HEK293 (cell line): ENCODE measurements around the gene KDR.

Source experiments
- CTCF ChIA-PET: fragments of 350-600 bp; formaldehyde crosslinking; extraction: SDS; loops from one replicate; lab custom pipeline; 2021; ENCODE audit warnings: antibody characterized with exemption; lab: Yijun Ruan, JAX
- POLR2A ChIA-PET: fragments of 300-600 bp; formaldehyde crosslinking; extraction: SDS; loops from one replicate; lab custom pipeline; 2020; ENCODE audit warnings: antibody characterized with exemption, inconsistent platforms; lab: Yijun Ruan, JAX
- H3K27ac ChIP-seq: fragments of 200-500 bp; sonication (Bioruptor generic); 2 replicates; pipeline ENCODE4 v1.5.1; 2014; ENCODE audit warnings: low read depth, low read length, control low read depth, inconsistent platforms; ENCODE audit errors: extremely low read depth
- H3K36me3 ChIP-seq, 2 experiments: fragments of 200-500 bp in 1 of 2; sonication (Bioruptor generic) in 1 of 2; 1 replicate in 1 of 2; 2 replicates in 1 of 2; pipeline ENCODE4 v1.5.1; 2014 to 2017; ENCODE audit warnings: inconsistent platforms in 2 of 2, low read length in 2 of 2; ENCODE audit not compliant: control insufficient read depth in 2 of 2, insufficient read depth in 1 of 2
- H3K4me1 ChIP-seq: fragments of 200-500 bp; sonication (Bioruptor generic); 2 replicates; pipeline ENCODE4 v1.5.1; 2014; ENCODE audit warnings: mild to moderate bottlenecking, low read length, inconsistent platforms; ENCODE audit not compliant: control insufficient read depth, insufficient read depth
- H3K4me3 ChIP-seq: 2 replicates; pipeline ENCODE4 v1.5.1; 2011; ENCODE audit warnings: low read depth, mild to moderate bottlenecking, control low read depth, low read length, moderate library complexity
- H3K9me3 ChIP-seq: fragments of 200-500 bp; sonication (Bioruptor generic); 2 replicates; pipeline ENCODE4 v1.5.1; 2014; ENCODE audit warnings: low read depth, low read length, inconsistent platforms; ENCODE audit not compliant: control insufficient read depth, insufficient read depth
- BCL11A ChIP-seq: fragments of 450-650 bp; formaldehyde crosslinking; IDR thresholded peaks from 2 replicates; pipeline ENCODE4 v1.5.1; 2016; ENCODE audit warnings: low read depth, missing biosample characterization, missing genetic modification characterization
- EGR2 ChIP-seq: fragments of 450-650 bp; formaldehyde crosslinking; IDR thresholded peaks from 2 replicates; pipeline ENCODE4 v1.5.1; 2016; ENCODE audit warnings: low read depth, missing biosample characterization, missing genetic modification characterization
- GLIS1 ChIP-seq: fragments of 450-650 bp; formaldehyde crosslinking; IDR thresholded peaks from 2 replicates; pipeline ENCODE4 v1.5.1; 2016; ENCODE audit warnings: missing biosample characterization, missing genetic modification characterization
- MYNN ChIP-seq: fragments of 450-650 bp; formaldehyde crosslinking; IDR thresholded peaks from 2 replicates; pipeline ENCODE4 v1.5.1; 2016; ENCODE audit warnings: missing biosample characterization, missing genetic modification characterization, borderline replicate concordance
- ZNF174 ChIP-seq: fragments of 450-650 bp; formaldehyde crosslinking; IDR thresholded peaks from 2 replicates; pipeline ENCODE4 v1.5.0; 2017; ENCODE audit warnings: missing biosample characterization, mild to moderate bottlenecking, missing genetic modification characterization
- ZNF23 ChIP-seq: fragments of 450-650 bp; formaldehyde crosslinking; IDR thresholded peaks from 2 replicates; pipeline ENCODE4 v1.5.1; 2016; ENCODE audit warnings: missing biosample characterization, missing genetic modification characterization, borderline replicate concordance
- ZNF24 ChIP-seq: fragments of 450-650 bp; formaldehyde crosslinking; IDR thresholded peaks from 2 replicates; pipeline ENCODE4 v1.5.1; 2016; ENCODE audit warnings: missing biosample characterization, missing genetic modification characterization
- ZNF585B ChIP-seq: fragments of 450-650 bp; formaldehyde crosslinking; IDR thresholded peaks from 2 replicates; pipeline ENCODE4 v1.5.1; 2016; ENCODE audit warnings: missing biosample characterization, missing genetic modification characterization
- TF ChIP-seq, protein P1 (sequence below): fragments of 450-650 bp; IDR thresholded peaks from 2 replicates; pipeline ENCODE4 v1.5.1; 2018; ENCODE audit warnings: missing biosample characterization, missing genetic modification characterization
- TF ChIP-seq, protein P2 (sequence below): fragments of 450-650 bp; formaldehyde crosslinking; IDR thresholded peaks from 2 replicates; pipeline ENCODE4 v1.5.1; 2016; ENCODE audit warnings: missing biosample characterization, missing genetic modification characterization, borderline replicate concordance
- TF ChIP-seq, protein P3 (sequence below): fragments of 450-650 bp; formaldehyde crosslinking; IDR thresholded peaks from 2 replicates; pipeline ENCODE4 v1.5.1; 2016; ENCODE audit warnings: missing biosample characterization, missing genetic modification characterization, low read depth
- TF ChIP-seq, protein P4 (sequence below): fragments of 450-650 bp; formaldehyde crosslinking; IDR thresholded peaks from 2 replicates; pipeline ENCODE4 v1.5.1; 2017; ENCODE audit warnings: missing biosample characterization, missing genetic modification characterization
- TF ChIP-seq, protein P5 (sequence below): fragments of 450-650 bp; formaldehyde crosslinking; IDR thresholded peaks from 2 replicates; pipeline ENCODE4 v1.5.1; 2016; ENCODE audit warnings: missing biosample characterization, missing genetic modification characterization
- TF ChIP-seq, protein P6 (sequence below): fragments of 450-650 bp; formaldehyde crosslinking; IDR thresholded peaks from 2 replicates; pipeline ENCODE4 v1.5.0; 2017; ENCODE audit warnings: missing biosample characterization, missing genetic modification characterization, borderline replicate concordance

Gene KDR

DNA sequence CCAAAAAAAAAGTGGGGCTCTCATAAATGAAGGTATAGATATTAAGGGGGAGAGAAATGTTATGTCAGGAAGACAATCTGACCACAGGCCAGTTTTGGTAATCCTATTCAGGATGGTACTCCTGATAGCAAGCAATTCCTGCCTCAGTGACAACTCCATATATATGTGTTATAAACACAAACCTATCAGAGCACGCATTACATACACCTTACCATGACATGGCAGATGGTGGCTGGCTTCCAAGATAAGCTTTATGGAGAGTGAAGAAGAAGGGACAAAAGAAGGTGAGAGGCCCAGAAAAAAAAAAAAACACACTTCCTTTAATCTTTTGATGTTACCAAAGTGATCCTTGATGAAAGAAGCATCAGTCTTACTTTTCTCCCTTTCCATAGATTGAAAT lies 29.5 kb upstream of the KDR start:
- H3K4me1 ChIP-seq = no peaks in the 10 kb centered on the region
- H3K9me3 ChIP-seq = no peaks in the 10 kb centered on the region
- H3K36me3 ChIP-seq = no peaks in the 10 kb centered on the region
- ChIA-PET POLR2A (no interaction called here), CTCF (no interaction called here)
- H3K4me3 ChIP-seq = no peak overlapping the region
- TF ChIP-seq, protein P1, sequence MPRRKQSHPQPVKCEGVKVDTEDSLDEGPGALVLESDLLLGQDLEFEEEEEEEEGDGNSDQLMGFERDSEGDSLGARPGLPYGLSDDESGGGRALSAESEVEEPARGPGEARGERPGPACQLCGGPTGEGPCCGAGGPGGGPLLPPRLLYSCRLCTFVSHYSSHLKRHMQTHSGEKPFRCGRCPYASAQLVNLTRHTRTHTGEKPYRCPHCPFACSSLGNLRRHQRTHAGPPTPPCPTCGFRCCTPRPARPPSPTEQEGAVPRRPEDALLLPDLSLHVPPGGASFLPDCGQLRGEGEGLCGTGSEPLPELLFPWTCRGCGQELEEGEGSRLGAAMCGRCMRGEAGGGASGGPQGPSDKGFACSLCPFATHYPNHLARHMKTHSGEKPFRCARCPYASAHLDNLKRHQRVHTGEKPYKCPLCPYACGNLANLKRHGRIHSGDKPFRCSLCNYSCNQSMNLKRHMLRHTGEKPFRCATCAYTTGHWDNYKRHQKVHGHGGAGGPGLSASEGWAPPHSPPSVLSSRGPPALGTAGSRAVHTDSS (tag by site-specific recombination) = no peak
- TF ChIP-seq, protein P2, sequence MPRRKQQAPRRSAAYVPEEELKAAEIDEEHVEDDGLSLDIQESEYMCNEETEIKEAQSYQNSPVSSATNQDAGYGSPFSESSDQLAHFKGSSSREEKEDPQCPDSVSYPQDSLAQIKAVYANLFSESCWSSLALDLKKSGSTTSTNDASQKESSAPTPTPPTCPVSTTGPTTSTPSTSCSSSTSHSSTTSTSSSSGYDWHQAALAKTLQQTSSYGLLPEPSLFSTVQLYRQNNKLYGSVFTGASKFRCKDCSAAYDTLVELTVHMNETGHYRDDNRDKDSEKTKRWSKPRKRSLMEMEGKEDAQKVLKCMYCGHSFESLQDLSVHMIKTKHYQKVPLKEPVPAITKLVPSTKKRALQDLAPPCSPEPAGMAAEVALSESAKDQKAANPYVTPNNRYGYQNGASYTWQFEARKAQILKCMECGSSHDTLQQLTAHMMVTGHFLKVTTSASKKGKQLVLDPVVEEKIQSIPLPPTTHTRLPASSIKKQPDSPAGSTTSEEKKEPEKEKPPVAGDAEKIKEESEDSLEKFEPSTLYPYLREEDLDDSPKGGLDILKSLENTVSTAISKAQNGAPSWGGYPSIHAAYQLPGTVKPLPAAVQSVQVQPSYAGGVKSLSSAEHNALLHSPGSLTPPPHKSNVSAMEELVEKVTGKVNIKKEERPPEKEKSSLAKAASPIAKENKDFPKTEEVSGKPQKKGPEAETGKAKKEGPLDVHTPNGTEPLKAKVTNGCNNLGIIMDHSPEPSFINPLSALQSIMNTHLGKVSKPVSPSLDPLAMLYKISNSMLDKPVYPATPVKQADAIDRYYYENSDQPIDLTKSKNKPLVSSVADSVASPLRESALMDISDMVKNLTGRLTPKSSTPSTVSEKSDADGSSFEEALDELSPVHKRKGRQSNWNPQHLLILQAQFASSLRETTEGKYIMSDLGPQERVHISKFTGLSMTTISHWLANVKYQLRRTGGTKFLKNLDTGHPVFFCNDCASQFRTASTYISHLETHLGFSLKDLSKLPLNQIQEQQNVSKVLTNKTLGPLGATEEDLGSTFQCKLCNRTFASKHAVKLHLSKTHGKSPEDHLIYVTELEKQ (tag by site-specific recombination) = no peak
- TF ChIP-seq ZNF23 (tag by site-specific recombination) (no peak), ZNF585B (tag by site-specific recombination) (no peak), ZNF24 (tag by site-specific recombination) (no peak), MYNN (tag by site-specific recombination) (no peak), BCL11A (tag by site-specific recombination) (no peak), EGR2 (tag by site-specific recombination) (no peak), ZNF174 (no peak), GLIS1 (tag by site-specific recombination) (no peak)
- TF ChIP-seq, protein P3, sequence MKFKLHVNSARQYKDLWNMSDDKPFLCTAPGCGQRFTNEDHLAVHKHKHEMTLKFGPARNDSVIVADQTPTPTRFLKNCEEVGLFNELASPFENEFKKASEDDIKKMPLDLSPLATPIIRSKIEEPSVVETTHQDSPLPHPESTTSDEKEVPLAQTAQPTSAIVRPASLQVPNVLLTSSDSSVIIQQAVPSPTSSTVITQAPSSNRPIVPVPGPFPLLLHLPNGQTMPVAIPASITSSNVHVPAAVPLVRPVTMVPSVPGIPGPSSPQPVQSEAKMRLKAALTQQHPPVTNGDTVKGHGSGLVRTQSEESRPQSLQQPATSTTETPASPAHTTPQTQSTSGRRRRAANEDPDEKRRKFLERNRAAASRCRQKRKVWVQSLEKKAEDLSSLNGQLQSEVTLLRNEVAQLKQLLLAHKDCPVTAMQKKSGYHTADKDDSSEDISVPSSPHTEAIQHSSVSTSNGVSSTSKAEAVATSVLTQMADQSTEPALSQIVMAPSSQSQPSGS (tag by site-specific recombination) = no peak
- TF ChIP-seq, protein P4, sequence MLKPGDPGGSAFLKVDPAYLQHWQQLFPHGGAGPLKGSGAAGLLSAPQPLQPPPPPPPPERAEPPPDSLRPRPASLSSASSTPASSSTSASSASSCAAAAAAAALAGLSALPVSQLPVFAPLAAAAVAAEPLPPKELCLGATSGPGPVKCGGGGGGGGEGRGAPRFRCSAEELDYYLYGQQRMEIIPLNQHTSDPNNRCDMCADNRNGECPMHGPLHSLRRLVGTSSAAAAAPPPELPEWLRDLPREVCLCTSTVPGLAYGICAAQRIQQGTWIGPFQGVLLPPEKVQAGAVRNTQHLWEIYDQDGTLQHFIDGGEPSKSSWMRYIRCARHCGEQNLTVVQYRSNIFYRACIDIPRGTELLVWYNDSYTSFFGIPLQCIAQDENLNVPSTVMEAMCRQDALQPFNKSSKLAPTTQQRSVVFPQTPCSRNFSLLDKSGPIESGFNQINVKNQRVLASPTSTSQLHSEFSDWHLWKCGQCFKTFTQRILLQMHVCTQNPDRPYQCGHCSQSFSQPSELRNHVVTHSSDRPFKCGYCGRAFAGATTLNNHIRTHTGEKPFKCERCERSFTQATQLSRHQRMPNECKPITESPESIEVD (tag by site-specific recombination) = no peak
- TF ChIP-seq, protein P5, sequence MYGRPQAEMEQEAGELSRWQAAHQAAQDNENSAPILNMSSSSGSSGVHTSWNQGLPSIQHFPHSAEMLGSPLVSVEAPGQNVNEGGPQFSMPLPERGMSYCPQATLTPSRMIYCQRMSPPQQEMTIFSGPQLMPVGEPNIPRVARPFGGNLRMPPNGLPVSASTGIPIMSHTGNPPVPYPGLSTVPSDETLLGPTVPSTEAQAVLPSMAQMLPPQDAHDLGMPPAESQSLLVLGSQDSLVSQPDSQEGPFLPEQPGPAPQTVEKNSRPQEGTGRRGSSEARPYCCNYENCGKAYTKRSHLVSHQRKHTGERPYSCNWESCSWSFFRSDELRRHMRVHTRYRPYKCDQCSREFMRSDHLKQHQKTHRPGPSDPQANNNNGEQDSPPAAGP = no peak
- TF ChIP-seq, protein P6, sequence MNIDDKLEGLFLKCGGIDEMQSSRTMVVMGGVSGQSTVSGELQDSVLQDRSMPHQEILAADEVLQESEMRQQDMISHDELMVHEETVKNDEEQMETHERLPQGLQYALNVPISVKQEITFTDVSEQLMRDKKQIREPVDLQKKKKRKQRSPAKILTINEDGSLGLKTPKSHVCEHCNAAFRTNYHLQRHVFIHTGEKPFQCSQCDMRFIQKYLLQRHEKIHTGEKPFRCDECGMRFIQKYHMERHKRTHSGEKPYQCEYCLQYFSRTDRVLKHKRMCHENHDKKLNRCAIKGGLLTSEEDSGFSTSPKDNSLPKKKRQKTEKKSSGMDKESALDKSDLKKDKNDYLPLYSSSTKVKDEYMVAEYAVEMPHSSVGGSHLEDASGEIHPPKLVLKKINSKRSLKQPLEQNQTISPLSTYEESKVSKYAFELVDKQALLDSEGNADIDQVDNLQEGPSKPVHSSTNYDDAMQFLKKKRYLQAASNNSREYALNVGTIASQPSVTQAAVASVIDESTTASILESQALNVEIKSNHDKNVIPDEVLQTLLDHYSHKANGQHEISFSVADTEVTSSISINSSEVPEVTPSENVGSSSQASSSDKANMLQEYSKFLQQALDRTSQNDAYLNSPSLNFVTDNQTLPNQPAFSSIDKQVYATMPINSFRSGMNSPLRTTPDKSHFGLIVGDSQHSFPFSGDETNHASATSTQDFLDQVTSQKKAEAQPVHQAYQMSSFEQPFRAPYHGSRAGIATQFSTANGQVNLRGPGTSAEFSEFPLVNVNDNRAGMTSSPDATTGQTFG = no peak
- H3K27ac ChIP-seq = no peak overlapping the region
